ENCODE measurements around the gene VPREB1.
"Not testable (repeated sequence)": the region's sequence is repeated elsewhere in the genome, so short reads cannot be mapped to it uniquely, and the experiment has no call there.

VPREB1 gene

DNA sequence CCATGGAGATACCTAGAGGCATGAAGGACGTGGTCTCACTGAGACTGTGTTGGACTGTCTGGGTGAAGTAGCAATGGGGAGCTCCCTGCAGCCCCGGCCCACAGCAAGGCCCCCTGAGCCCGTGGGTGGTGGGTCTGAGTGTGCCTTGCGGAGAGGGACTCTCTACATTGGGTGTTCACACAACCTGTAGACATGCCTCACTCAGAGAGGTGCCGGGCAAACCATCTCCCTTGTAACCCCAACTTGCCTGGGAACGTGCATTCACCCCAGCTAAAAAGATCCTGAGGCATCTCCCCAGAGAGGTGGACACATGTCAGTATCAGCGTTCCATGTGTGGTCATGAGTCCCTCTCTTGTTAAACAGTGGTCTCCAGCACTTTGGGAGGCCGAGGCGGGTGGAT lies 2.1 kb downstream of the VPREB1 start:
- no peak for DNase-seq

- DNase-seq: peak; percentile 28
Measured at GRCh38 chr22:22248878-22249277, 4.3 kb downstream of the VPREB1 start.

DNA sequence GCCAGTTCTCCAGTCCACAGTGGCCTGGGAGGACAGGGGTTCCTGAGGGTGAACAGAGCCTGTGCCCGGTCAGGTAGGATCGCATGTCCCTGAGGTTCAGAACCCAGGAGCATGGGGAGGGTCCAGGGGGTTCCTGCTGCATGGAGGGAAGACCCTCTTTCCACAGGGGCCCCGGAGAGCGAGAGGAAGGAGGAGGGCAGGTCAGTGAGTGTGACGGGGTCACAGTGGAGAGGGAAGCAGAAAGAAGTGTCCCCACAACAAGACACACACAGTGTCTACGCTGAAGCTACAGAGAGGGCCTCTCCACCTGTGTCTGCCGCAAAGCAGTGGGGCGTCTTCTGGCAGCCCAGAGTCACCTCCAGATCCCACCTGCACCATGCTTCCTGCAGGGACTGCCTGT lies 6.1 kb downstream of the VPREB1 start:
- DNase-seq: not testable (repeated sequence)

- DNase-seq: not testable (repeated sequence)
Measured at GRCh38 chr22:22256133-22256532, 11.5 kb downstream of the VPREB1 start.

- not testable (repeated sequence) for DNase-seq
Measured at GRCh38 chr22:22258597-22259415, 14.2 kb downstream of the VPREB1 start.

- not testable (repeated sequence) for DNase-seq
Measured at GRCh38 chr22:22260169-22260568, 15.6 kb downstream of the VPREB1 start.

DNA sequence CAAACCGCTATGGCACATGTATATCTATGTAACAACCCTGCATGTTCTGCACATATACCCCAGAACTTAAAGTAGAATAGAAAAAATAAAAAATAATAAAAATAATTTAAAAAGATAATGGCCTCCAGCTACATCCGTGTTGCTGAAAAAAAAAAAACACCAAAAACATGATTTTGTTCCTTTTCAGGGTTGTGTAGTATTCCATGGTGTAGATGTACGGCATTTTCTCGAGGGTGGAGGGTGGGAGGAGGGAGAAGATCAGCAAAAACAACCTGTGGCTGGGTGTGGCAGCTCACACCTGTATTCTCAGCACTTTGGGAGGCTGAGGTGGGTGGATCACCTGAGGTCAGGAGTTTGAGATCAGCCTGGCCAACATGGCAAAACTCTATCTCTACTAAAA lies 16.0 kb downstream of the VPREB1 start:
- not testable (repeated sequence) for DNase-seq

- DNase-seq: not testable (repeated sequence)
Measured at GRCh38 chr22:22262332-22263074, 17.9 kb downstream of the VPREB1 start.

DNA sequence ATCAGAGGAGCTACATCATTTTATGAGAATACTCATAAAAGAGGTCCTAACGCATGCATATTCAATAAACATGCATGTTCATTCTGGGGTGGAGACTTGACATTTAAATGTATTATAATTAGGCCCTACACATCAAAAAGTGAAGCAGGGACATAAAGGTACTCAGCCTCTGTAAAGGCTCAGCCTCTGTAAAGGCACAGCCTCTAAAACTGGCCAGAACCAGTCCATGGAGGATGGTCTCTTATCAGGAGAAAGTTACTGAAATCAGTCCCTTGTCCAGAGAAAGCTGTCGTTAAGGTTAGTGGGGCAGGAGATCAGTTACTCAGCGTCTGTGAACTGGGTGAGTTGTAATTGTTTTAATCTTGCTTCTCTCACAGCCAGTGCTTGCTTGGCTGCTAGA lies 19.2 kb downstream of the VPREB1 start:
- not testable (repeated sequence) for DNase-seq

- DNase-seq: not testable (repeated sequence)
Measured at GRCh38 chr22:22270036-22270676, 25.6 kb downstream of the VPREB1 start.

DNA sequence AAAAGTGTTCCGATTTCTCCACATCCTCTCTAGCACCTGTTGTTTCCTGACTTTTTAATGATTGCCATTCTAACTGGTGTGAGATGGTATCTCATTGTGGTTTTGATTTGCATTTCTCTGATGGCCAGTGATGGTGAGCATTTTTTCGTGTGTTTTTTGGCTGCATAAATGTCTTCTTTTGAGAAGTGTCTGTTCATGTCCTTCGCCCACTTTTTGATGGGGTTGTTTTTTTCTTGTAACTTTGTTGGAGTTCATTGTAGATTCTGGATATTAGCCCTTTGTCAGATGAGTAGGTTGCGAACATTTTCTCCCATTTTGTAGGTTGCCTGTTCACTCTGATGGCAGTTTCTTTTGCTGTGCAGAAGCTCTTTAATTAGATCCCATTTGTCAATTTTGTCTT lies 32.8 kb downstream of the VPREB1 start:
- not testable (repeated sequence) for DNase-seq

GRCh38 chr22:22284962-22285756 lies 40.6 kb downstream of the VPREB1 start:
- DNase-seq: not testable (repeated sequence)

DNA sequence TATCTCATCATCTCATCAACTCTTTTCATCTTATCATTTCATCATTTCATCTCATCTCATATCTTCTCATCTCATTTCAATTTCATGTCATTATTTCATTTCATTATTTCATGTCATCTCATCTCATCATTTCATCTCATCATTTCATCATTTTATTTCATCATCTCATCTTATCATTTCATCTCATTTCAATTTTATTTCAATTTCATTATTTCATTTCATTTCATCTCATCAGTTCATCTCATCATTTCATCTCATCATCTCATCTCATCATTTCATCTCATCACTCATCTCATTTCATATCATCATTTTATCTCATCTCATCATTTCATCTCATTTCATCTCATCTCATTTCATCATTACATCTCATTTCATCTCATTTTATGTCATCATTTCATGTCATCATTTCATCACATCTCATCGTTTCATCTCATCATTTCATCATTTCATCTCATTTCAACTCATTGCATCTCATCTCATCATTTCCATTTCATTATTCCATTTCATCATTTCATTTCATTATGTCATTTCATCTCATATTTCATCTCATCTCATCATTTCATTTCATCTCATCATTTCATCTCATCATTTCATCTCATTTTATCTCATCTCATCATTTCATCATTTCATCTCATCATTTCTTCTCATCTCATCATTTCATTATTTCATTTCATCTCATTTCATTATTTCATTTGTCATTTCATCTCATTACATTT lies 42.0 kb downstream of the VPREB1 start:
- not testable (repeated sequence) for DNase-seq

GRCh38 chr22:22287106-22287626 lies 42.6 kb downstream of the VPREB1 start:
- DNase-seq: not testable (repeated sequence)

GRCh38 chr22:22289666-22290065 lies 45.1 kb downstream of the VPREB1 start:
- DNase-seq: not testable (repeated sequence)

GRCh38 chr22:22291129-22291806 lies 46.7 kb downstream of the VPREB1 start:
- DNase-seq: not testable (repeated sequence)

- not testable (repeated sequence) for DNase-seq
Measured at GRCh38 chr22:22292656-22293055, 48.1 kb downstream of the VPREB1 start.

- not testable (repeated sequence) for DNase-seq
Measured at GRCh38 chr22:22293436-22293835, 48.9 kb downstream of the VPREB1 start.

DNA sequence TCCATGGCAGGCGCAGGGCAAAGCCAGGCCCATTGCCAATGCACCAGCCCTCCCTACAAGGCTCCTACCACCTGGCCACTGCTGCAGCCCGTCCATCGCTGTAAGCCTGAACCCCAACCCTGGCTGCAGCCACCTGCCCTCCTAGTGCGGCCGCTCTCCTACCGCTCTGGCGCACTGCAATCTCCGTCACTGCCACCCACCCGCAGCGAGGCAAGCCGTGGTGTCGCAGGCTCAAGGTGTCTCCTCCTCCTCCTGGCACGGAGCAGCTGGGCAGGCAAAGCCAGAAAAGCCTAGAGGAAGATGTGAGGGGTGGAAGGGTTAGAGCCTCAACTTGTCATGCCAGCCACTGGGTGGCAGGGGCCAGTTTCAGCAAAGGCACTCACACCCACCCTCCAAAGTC lies 50.1 kb downstream of the VPREB1 start:
- not testable (repeated sequence) for DNase-seq
